Pericardium fibroblast (primary cell): ENCODE measurements around the gene TMC6. TPM values are rescaled to one million over a fixed set of nuclear protein-coding genes. Genes with fewer than 3 reads are reported as not detected.

Experiments used
- total RNA-seq: library from RNA; depleted of rRNA; stranded (reverse); fragments of >200 nt; gene quantifications from 2 replicates; pipeline ENCODE4 v1.2.3, GENCODE V29; 2015

The TMC6 gene
- total RNA-seq, result 2.9 and 4.4 TPM in 2 replicates

GRCh38 chr17:78128551-78129350, at the start of gene TMC6:
Gene TMC6 (minus strand): TSS chr17:78128755. CDS start chr17:78126832, 1,923 bp downstream.

GRCh38 chr17:78168242-78168902, 39.8 kb upstream of the TMC6 start, which contains the start of gene SYNGR2:
Gene SYNGR2 (plus strand): TSS chr17:78168581. CDS start chr17:78168617, 36 bp downstream.

GRCh38 chr17:78130437-78131101, 2.0 kb upstream of the TMC6 start, which contains the start of gene TMC8:
Gene TMC8 (plus strand): TSS chr17:78130771. CDS start chr17:78131589, 818 bp downstream.

Other genes with a start within 250 kb of the TMC6 start
- gene TNRC6C, start 170.1 kb downstream of the TMC6 start, total RNA-seq, result 2.3 and 2.6 TPM in 2 replicates
- under 0.01 and 0.09 TPM in 2 replicates for gene TMC8, start 2.0 kb upstream of the TMC6 start, total RNA-seq
- gene C17orf99, start 17.6 kb upstream of the TMC6 start, total RNA-seq, result not detected in 2 replicates
- gene SYNGR2, start 39.8 kb upstream of the TMC6 start, total RNA-seq, result 1.9 and 7.9 TPM in 2 replicates
- 5.2 and 6.9 TPM in 2 replicates for gene TK1, start 58.3 kb upstream of the TMC6 start, total RNA-seq
- 40.3 and 52.4 TPM in 2 replicates for gene AFMID, start 58.6 kb upstream of the TMC6 start, total RNA-seq
- gene BIRC5, start 85.5 kb upstream of the TMC6 start, total RNA-seq, result 2.0 and 3.1 TPM in 2 replicates
- gene TMEM235, start 102.9 kb upstream of the TMC6 start, total RNA-seq, result not detected in 2 replicates
- 66.5 and 82.6 TPM in 2 replicates for gene SOCS3, start 231.3 kb upstream of the TMC6 start, total RNA-seq
- gene PGS1, start 249.9 kb upstream of the TMC6 start, total RNA-seq, result 16.0 and 30.0 TPM in 2 replicates